Keratinocyte (primary cell): ENCODE results near the gene CDH22.

Source experiments
- EZH2 ChIP-seq: IDR thresholded peaks from one replicate; pipeline ENCODE4 v1.6.1; 2012; ENCODE audit warnings: inconsistent platforms, mild to moderate bottlenecking, low read length, moderate library complexity
- TF ChIP-seq, protein P1 (sequence below), 3 experiments: IDR thresholded peaks in 1 of 3; conservative IDR thresholded peaks in 1 of 3; optimal IDR thresholded peaks in 1 of 3; 2 replicates in 2 of 3; 3 replicates in 1 of 3; pipeline versions ENCODE3 to v1.5.1; 2011; ENCODE audit warnings: low read length in 3 of 3, mild to moderate bottlenecking in 3 of 3, moderate library complexity in 2 of 3, control low read depth in 1 of 3, inconsistent platforms in 1 of 3; ENCODE audit not compliant: insufficient read depth in 2 of 3; ENCODE audit errors: extremely low read depth in 1 of 3

DNA sequence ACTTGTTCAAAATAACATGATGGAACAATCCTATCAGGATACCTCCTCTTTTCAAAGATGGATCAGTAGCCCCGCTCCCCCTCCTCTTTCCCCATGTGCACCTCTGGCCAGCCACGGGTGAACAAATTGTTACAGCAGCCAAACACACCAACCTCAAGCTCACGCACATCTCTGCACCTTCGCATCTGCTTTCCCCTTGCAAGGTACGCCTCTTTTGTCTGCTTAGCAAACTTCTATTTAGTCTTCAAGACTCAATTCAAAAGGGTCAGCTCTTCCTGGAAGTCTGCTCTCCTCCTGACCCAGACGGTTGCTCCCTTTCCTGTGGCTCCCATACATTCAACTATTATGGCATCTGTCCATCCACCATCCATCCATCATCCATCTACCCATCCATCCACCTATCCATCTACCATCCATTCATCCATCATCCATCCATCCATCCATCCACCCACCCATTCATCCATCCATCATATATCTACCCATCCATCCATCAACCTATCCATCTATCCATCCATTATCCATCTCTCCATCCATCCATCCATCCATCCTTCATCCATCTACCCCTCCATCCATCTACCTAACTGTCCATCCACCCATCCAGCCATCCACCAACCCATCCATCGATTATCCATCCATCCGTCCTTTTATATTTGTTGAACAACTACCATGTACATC is 36.3 kb upstream of the CDH22 start:
- TF ChIP-seq, protein P1, sequence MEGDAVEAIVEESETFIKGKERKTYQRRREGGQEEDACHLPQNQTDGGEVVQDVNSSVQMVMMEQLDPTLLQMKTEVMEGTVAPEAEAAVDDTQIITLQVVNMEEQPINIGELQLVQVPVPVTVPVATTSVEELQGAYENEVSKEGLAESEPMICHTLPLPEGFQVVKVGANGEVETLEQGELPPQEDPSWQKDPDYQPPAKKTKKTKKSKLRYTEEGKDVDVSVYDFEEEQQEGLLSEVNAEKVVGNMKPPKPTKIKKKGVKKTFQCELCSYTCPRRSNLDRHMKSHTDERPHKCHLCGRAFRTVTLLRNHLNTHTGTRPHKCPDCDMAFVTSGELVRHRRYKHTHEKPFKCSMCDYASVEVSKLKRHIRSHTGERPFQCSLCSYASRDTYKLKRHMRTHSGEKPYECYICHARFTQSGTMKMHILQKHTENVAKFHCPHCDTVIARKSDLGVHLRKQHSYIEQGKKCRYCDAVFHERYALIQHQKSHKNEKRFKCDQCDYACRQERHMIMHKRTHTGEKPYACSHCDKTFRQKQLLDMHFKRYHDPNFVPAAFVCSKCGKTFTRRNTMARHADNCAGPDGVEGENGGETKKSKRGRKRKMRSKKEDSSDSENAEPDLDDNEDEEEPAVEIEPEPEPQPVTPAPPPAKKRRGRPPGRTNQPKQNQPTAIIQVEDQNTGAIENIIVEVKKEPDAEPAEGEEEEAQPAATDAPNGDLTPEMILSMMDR (optimal IDR thresholded peaks at IDR 0.05 in 1 of 3, IDR thresholded peaks at IDR 0.05 in 1 of 3, conservative IDR thresholded peaks at IDR 0.05 in 1 of 3; ENCODE audit: extremely low read depth in 1 of 3, insufficient read depth in 2 of 3, low read length in 3 of 3): no peak
- TF ChIP-seq EZH2: no peak
